OCI-LY1 (cell line): ENCODE data around the gene CHIT1.

Experiments
- CTCF ChIP-seq: fragments of 200-600 bp; sonication (generic), shearing (Covaris generic); IDR thresholded peaks from 2 replicates; pipeline ENCODE4 v1.5.1; 2017; ENCODE audit warnings: mild to moderate bottlenecking, antibody characterized with exemption, low read length, moderate library complexity, mixed read lengths
- EZH2 ChIP-seq: fragments of 200-600 bp; sonication (generic), shearing (Covaris generic); IDR thresholded peaks from 2 replicates; pipeline ENCODE4 v1.8.0; 2017; ENCODE audit warnings: borderline replicate concordance, mixed run types, mild to moderate bottlenecking, antibody characterized with exemption, low read length, moderate library complexity, mixed read lengths

DNA sequence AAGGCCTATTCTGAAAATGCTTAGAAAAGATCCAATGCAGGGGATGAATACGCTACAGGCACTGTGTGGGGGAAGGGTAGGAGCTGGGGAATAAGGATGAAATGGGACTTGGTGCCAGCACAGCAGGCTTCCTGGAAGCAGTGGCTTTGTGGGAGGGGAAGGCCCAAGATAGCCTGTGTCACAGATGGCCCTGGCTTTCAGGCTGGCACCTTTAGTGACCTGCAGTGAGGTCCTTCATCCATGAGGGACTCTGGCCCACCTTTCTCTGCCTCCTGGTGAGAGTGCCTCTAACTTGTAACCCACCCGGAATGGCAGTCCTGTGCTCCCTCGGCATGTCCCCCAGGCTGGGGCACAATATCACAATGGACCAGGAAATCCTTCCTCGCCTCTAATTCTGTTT lies 43.9 kb downstream of the CHIT1 start:
- TF ChIP-seq CTCF, result no peak
- no peak for TF ChIP-seq EZH2
